HG03159 (cell line): ENCODE data around the gene PFKL.
"Not testable (repeated sequence)": the region's sequence is repeated elsewhere in the genome, so short reads cannot be mapped to it uniquely, and the experiment has no call there.

Experiments
- ATAC-seq: cut with Tn5 transposase; IDR thresholded peaks from one replicate; pipeline ENCODE4 v1.9.1; 2021; ENCODE audit warnings: mild to moderate bottlenecking, moderate library complexity; ENCODE audit not compliant: unreplicated experiment

PFKL gene

DNA sequence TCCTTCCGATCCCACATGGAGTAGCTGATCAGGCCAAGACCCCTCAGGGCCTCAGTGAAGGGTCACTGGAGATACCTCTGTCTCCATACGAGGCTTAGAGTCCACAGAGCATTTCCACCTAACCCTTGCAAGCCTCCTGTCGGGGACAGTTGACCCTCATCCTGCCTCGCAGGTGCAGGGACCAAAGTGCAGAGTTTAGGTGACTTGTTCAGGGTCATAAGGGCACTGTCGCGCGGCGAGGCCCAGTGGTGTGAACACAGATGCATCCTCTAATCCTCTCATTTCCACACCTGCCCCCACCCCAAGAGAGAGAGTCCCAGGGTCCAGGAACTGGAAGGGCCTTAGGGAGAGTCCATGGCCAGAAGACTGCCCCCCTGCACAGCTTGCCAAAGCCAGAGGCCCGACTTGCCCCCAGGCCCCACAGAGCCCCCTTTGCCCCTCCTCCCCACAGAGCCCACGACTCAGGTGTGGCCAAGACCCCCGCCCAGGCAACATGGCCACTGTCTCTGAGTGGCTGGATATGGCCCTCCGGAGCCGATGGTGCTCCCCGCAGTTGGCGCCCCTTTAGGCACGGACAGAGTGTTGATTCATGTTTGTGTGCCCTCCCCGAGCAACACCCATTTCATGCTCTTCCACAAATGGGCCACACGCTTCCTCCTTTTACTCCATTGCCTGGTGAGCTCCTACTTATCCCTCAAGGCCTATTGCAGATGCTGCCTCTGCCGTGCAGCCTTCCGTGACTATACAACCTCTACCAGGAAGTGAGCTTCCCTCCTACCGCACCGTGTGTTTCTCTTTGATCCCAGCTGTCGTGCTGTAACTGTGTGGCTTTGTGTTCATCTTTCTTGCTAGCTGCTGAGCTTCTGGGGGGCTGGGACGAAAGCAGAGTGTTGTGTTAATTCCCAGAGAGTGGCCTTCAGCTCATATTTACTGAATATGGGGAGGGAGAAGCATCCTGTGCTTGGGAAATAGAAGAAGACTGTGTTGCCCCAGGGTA is 55.2 kb downstream of the PFKL start:
- no peak for ATAC-seq

DNA sequence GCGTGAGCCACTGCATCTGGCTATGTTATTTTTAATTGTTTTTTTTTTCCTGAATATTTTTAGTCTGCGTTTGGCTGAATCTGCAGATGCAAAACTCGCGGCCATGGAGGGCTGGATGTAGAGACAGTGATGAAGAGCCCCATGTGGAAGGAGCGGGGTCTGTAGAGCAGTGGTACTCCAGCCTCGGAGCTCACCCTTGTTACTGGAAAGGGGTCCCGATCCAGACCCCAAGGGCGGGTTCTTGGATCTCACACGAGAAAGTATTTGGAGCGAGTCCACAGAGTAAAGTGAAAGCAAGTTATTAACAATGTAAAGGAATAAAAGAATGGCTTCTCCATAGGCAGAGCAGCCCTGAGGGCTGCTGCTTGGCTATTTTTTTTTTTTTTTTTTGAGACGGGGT is 56.3 kb downstream of the PFKL start:
- ATAC-seq, result no peak

DNA sequence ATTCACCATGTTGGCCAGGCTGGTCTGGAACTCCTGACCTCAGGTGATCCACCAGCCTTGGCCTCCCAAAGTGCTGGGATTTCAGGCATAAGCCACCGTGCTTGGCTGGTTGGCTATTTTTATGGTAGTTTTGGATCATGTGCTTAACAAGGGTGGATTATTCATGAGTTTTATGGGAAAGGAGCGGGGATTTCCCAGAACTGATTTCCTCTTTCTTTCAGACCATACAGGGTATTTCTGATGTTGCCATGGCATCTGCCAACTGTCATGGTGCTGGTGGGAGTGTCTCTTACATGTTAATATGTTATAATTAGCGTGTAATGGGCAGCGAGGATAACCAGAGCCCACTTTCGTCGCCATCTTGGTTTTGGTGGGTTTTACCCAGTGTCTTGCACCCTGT is 56.8 kb downstream of the PFKL start:
- ATAC-seq, result no peak

DNA sequence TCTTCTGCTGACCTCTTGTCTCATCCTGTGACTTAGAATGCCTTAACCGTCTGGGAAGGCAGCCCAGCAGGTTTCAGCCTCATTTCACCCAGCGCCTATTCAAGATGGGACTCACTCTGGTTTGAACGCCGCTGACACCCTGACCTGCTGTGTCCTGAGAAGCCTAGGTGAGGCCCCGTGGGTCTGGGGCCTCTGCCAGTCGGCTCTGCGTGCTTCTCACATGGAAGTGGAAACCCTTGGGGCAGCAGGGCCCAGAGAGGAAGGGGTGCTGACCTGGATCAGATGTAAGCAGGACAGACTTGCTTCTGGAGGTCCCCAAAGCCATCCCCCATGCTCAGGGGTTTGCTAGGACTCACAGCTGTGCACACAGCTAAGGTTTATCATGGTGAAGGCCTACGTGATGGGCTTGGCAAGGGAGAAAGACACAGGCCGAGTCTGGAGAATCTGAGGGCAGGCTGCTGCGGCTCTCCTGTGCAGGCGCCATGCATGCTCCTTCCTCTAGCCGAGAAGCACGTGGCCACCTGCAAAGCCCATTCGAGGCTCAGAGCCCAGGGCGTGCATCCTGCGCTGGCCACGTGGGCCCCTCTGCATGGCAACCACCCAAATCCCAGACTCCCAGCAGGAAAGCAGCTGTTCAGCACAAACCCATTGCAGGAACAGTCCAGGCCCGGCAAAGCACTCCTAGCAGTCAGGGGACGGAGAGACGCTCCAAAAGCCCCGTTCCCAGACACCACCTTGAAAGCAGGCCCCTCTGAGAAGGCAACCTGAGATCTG is 57.4 kb downstream of the PFKL start:
- ATAC-seq, result no peak

DNA sequence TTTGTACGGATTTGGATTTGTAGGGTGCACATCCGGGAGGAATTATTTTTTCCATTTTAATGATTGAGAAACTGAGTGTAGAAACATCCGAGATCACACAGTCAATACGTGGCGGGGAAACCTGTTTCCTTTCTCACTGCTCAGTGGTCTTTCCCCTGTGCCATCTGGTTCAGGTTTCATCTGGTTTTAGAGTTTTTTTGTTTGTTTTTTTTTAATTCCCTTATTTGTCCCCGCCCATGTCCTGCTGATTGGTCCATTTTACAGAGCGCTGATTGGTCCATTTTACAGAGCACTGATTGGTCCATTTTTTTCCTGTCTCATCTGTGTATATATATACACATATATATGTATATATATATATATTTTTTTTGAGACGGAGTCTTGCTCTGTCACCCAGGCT is 59.5 kb downstream of the PFKL start:
- no peak for ATAC-seq

DNA sequence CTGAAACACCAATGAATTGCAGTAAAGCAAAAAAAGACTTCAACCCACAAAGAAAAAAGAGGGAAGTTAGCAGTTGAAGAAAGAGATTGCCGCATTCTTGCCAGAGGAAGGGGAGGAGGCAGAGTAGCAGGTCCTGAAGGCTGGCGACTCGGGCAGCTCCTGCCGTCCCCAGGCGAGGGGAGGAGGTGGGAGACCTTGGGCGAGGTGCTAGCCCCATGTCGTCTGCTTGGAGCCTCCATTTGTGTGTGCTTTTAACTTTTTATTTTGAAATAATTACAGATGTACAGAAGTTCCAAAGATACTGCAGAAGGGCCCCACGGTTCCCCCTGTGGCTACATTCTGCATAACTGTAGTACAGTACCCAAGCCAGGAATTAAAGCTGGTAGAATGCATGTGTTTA is 60.3 kb downstream of the PFKL start:
- no peak for ATAC-seq

DNA sequence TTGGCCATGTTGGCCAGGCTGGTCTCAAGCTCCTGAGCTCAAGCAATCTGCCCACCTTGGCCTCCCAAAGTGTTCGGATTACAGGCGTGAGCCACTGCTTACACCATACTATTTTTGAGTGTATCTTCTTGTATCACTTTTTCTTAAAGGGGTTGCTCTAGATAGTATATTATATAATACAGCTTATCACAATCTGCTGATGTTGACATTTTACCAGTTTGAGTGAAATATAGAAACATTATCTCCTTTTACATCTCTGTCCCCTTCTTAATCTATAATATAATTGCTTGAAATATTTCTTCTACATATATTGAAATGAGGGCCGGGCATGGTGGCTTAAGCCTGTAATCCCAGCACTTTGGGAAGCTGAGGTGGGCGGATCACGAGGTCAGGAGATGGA is 62.0 kb downstream of the PFKL start:
- ATAC-seq, result not testable (repeated sequence)

DNA sequence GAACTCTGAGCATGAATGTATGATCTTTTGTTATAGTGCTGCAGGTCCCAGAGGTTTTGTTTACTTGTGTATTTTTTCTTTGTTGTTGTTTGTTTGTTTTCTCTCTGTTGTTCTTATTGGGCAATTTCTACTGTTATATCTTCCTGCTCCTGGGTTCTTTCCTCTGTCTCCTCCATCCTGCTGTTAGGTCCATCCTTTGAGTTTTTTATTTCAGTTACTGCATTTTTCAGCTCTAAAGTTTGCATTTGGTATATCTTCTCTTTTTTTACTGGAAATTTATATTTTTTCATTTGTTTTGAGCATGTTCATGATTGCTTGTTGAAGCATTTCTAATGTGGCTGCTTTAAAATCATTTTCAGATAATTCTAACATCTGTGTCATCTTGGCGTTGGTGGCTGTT is 63.4 kb downstream of the PFKL start:
- ATAC-seq, result no peak

DNA sequence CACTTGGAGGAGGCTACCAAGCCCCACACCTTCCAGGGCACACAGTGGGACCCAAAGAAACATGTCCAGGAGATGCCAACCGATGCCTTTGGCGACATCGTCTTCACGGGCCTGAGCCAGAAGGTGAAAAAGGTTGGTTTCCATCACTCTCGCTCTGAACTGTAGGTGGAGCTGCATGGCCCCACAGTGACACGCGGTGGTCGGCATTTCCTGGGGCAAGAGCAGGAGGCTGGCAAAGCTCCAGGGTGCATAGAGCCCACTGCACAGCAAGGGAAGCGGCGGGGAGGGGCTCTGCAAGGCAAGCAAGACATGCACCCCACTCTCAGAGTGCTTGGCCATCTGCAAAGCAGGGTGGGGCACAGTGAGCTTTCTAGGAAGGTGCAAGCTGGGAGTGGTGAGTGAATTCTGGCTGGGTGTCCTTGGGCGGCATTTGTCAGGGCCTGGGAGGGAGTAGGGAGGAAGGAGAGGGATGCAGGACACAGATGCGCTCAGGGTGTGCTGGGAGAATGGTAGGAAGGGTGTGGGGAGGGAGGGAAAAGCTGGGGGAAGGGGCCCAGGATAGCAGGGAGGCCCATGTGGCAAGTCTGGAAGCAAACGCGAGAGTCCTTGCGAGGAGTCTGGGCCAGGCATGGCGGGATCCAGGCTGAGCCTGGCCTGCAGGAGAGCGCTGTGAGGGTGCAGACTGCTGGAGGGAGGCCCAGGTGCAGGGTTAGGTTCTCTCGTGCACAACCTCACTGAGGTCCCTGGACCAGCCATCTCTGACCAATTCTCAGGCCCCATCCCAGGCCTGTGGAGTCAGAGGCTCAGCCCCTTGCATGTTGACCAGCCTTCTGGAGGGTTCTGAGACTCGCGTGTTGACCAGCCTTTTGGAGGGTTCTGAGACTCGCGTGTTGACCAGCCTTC is 64.5 kb downstream of the PFKL start:
- no peak for ATAC-seq

DNA sequence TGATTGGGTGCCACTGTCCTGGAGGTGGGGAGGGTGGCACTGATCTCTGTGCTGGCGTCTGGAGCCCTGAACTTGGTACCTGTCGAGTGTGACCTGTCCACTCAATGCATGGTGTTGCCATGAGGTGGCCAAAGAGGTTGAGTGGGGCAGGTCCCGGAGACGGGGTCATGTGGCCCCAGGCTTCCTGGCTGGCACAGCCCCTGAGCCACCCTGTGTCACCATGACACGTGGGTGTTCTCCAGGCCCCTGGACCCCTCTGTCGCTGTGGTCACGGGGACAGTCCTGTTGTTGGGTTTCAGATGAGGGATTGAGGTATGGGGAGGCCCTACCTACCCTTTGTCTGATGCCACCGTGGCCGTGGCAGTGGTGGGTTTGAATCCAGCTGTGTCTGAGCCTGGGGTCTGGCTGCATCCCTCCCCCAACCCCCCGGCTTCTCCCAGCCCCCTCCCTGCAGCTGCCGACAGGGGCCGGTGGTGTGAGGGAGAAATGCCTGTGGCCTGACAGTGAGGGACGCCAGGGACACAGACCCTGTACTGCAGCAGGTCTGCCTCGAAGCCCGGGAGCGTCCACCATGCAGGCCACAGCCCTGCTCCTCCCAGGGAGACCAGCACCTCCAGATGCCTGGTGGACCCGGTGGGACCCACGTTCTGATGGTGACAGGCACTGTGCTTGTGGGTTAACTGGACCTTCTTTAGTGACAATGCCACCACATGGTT is 65.6 kb downstream of the PFKL start:
- ATAC-seq, result no peak

DNA sequence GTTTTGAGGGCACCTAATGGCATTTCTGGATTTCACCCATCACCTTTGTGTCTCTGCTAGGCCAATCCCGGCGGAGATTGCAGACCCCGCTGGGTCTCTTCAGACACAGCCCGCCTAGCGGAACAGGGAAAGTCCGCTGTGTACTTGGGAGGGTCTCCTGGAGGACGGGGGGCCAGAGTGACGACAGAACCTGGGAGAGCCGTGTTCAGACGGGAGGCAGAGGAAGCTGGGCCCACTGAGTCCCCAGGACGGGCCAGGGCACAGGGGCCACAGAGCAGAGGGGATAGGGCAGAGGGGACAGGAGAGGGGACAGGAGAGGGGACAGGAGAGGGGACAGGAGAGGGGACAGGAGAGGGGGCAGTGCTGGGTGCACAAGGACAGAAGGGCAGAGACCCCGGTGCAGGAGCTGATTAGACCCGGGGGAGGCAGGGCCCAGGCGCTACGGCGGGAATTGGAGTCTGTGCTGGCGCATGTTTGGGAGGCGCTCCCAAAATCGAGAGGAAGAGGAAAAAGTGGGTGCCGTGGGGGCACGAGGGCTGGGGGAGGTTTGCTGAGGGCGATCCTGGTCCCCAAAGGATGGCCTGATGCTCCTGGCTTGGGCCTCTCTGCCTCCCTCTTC is 66.2 kb downstream of the PFKL start:
- no peak for ATAC-seq

DNA sequence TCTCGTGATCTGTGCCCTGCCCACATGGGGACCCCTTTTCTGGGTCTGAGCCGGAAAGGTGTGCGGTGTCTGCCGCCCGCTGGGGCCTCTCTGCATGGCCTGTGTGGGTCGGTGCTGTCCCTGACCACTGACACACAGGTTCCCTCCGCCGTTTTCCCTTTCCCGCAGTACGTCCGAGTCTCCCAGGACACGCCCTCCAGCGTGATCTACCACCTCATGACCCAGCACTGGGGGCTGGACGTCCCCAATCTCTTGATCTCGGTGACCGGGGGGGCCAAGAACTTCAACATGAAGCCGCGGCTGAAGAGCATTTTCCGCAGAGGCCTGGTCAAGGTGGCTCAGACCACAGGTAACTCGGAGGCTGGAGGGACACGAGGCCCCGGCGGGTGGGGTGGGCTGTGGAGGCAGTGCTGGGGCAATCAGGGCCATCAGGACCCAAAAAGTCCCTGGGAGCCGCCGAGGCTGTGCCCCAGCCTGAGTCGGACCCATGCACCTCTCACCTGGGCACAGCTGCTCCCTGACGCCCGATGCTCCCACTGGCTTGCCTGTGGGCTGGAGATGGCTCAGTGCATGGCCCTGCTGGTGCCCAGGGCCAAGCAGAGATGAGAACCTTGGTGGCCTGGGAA is 66.8 kb downstream of the PFKL start:
- ATAC-seq, result no peak

DNA sequence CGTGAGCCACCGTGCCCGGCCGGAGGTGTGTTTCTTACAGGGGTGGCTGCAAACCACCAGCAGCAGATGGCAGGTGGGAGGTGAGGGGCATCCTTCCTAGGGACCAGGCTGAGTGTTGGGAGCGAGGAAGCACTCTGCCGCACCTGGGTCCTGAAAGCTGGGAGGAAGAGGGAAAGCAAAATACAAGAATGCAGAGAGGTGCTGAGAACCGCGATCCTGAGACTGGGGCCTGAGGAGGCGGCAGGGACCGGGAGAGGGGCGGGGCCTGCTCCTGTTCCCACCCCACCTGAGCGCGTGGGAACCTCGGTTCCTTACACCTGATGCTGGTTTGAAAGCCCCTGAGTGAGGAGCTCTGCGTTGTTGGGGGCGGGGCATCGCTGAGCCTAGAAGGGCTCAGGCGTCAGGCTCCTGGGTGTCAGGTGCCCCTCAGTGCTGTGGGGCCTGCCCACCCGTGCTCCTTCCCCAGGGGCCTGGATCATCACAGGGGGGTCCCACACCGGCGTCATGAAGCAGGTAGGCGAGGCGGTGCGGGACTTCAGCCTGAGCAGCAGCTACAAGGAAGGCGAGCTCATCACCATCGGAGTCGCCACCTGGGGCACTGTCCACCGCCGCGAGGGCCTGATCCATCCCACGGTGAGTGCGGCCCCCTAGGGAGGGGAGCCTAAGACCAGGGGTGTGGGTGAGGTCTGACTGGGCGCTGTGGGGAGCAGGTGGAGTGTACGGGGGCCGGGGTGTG is 69.0 kb downstream of the PFKL start:
- no peak for ATAC-seq

DNA sequence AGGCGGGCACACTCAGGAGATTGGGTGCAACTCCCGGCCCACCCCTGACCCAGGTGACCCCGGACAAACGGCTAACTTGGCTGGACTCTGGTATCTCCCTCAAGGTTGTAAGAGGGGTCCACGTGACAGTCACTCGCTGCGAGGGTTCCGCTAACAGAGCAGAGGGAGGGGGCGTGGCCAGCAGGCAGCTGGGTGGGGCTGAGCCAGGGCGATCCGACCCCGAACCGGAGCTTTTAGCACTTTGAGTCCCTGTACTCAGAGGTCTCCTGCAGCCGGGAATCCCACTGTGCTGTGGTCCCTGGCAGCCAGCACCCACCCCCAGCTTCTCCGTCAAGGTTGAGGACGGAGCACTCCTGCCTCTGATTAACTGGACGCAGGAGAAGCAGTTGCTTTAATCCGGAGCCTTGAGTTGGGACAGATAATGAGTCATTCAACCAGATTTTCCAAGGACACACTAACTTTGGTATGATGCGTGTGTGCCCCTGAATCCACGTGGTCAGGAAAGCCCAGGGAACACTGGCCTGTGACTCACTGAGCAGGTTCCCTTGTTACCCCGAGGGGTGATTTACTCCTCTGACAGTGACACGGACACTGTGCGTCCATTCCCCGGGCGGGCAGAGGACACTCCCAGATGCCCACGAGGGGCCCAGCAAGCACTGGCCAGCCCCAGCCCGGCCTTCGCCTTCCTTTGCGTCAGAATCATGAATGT is 70.3 kb downstream of the PFKL start:
- no peak for ATAC-seq

DNA sequence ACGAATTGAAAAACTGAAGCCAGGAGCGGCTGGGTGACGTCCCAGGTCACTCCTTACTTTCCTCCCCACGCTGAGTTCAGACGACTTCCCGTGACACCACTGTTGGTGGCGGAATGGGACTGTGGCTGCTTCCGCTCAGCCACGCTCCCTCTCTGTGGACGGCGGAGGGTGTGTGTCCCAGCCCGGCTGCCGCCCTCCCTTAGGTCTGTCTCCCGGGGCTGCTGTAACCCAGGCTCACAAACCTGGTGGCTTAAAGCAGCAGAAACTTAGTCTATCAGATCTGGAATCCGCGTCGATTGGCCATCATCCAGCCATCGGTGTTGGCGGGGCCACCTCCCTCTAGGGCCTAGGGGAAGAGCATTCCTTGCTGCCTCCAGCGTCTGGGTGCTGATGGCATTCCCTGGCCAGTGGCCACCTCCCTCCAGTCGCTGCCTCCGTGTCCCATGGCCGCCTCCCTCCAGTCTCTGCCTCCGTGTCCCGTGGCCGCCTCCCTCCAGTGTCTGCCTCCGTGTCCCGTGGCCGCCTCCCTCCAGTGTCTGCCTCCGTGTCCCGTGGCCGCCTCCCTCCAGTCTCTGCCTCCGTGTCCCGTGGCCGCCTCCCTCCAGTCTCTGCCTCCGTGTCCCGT is 71.0 kb downstream of the PFKL start:
- ATAC-seq, result no peak

DNA sequence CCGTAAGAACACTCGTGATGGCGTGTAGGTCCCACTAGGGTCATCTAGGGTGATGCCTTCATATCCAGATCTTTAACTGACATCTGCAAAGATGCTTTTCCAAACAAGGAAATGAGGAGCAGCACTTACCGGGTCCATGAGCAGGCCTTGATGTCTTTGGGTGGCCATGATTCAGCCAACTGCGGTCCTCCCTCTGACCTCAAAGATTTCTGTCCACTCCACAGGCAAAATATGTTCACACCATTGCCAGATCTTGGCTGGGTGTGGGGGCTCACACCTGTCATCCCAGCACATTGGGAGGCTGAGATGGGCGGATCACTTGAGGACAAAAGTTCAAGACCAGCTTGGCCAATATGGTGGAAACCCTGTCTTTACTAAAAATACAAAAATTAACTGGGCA is 71.7 kb downstream of the PFKL start:
- ATAC-seq, result no peak

DNA sequence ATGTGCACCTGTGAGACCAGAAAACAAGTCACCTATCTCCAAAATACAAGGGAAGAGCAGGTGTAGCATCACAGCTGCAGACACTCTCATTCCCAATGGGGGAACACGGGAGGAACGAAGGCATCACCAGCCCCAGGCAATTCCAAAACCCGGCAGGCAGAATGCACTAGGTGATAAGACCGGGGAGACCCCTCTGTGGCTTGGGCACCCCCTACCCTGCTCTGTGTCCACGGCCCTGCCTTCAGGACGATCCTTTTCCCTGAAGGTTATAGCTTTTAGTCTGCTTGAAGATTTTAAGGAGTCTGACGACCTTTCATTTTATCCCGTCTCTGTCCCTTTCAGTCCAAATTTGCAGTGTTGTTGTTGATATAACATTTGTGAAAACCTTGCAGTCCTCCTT is 72.8 kb downstream of the PFKL start:
- no peak for ATAC-seq
